Measurements from ENCODE around the gene SPINK5. TPM values are rescaled to one million over a fixed set of nuclear protein-coding genes. Genes with fewer than 3 reads are reported as not detected.

Gene SPINK5
- polyA plus RNA-seq, 1 experiment: not detected

DNA sequence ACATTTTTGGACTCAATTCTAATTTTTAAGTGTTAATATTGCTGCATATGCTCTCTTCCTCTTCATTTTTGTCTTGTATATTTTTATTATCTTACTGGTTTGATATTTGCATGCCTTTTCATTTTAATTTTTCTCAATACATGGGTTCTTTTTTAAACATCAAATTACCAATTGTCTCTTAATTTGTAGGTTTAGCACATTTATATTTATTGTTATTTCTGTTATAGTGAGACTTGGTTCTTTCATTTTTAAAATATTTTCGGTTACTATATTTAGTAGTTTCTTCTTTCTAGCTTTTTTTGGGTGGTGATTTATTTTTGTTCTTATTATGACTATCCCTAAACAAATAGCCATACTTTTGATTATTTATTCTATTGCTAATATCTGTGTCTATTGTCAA lies 19.4 kb downstream of the SPINK5 start:
- CTCF ChIA-PET: interaction anchor here (0.7 kb wide), 1 partner anchor 171 kb away, joined by 3 read pairs; no protein-coding TSS in a partner anchor
- H3K36me3 ChIP-seq (ENCODE audit: control insufficient read depth, insufficient read depth, low read length): no peaks in the 10 kb centered on the region
- POLR2A ChIA-PET: no interaction called here
- TF ChIP-seq, protein P1, sequence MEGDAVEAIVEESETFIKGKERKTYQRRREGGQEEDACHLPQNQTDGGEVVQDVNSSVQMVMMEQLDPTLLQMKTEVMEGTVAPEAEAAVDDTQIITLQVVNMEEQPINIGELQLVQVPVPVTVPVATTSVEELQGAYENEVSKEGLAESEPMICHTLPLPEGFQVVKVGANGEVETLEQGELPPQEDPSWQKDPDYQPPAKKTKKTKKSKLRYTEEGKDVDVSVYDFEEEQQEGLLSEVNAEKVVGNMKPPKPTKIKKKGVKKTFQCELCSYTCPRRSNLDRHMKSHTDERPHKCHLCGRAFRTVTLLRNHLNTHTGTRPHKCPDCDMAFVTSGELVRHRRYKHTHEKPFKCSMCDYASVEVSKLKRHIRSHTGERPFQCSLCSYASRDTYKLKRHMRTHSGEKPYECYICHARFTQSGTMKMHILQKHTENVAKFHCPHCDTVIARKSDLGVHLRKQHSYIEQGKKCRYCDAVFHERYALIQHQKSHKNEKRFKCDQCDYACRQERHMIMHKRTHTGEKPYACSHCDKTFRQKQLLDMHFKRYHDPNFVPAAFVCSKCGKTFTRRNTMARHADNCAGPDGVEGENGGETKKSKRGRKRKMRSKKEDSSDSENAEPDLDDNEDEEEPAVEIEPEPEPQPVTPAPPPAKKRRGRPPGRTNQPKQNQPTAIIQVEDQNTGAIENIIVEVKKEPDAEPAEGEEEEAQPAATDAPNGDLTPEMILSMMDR (IDR thresholded peaks at IDR 0.05; ENCODE audit: insufficient read depth, low read depth, low read length): no peak
- no peak overlapping the region for H3K4me3 ChIP-seq (ENCODE audit: low read depth, low read length)
- DNase-seq (ENCODE audit: low read depth): no peak
- H3K27me3 ChIP-seq (ENCODE audit: control insufficient read depth, insufficient read depth, low read length): no peaks in the 10 kb centered on the region

DNA sequence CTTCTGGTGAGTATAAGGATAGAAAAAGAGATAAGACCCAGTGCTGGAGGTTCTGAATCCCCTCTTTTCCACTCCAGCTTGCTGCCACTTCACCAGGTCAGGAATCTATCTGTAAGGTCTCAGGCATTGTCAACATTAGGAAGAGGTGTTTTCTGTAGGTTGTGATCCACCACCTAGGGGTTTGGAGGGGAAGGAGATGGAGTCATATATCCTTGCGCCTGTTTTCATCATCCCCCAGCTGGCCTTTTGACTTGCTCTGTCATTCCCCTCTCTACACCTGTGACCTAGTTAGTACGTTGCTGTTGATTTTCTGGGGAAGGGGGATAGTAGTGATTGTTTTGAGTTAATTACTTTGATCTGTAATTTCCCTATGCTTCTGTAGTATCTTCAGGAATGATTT lies 20.5 kb downstream of the SPINK5 start:
- ChIA-PET CTCF (no interaction called here), POLR2A (no interaction called here)
- TF ChIP-seq, protein P1 (IDR thresholded peaks at IDR 0.05; ENCODE audit: insufficient read depth, low read depth, low read length): no peak
- Histone ChIP-seq H3K27me3 (ENCODE audit: control insufficient read depth, insufficient read depth, low read length) (no peaks in the 10 kb centered on the region), H3K4me3 (ENCODE audit: low read depth, low read length) (no peak overlapping the region), H3K36me3 (ENCODE audit: control insufficient read depth, insufficient read depth, low read length) (no peaks in the 10 kb centered on the region)
- no peak for DNase-seq (ENCODE audit: low read depth)

DNA sequence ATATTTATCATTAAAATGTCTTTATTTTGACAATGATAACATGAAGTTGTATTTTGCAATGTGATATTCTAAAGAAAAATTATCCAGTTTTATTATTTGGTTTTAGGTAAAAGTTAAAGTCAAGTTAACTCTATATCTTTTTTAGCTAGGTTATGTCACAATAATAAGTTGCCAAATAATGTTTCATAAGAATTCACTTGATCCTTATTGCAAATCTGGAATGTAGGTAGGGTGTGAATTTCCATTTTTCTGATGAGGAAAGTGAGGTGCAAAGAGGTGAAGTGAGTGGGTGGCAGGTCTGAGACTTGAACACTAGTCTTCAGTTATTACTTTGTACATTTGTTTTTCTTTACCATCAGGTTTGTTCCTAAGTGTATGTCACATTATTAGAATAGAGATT lies 21.5 kb downstream of the SPINK5 start:
- Histone ChIP-seq H3K27me3 (ENCODE audit: control insufficient read depth, insufficient read depth, low read length) (no peaks in the 10 kb centered on the region), H3K36me3 (ENCODE audit: control insufficient read depth, insufficient read depth, low read length) (no peaks in the 10 kb centered on the region), H3K4me3 (ENCODE audit: low read depth, low read length) (no peak overlapping the region)
- ChIA-PET POLR2A (no interaction called here), CTCF (no interaction called here)
- DNase-seq (ENCODE audit: low read depth): no peak
- TF ChIP-seq, protein P1 (IDR thresholded peaks at IDR 0.05; ENCODE audit: insufficient read depth, low read depth, low read length): no peak

DNA sequence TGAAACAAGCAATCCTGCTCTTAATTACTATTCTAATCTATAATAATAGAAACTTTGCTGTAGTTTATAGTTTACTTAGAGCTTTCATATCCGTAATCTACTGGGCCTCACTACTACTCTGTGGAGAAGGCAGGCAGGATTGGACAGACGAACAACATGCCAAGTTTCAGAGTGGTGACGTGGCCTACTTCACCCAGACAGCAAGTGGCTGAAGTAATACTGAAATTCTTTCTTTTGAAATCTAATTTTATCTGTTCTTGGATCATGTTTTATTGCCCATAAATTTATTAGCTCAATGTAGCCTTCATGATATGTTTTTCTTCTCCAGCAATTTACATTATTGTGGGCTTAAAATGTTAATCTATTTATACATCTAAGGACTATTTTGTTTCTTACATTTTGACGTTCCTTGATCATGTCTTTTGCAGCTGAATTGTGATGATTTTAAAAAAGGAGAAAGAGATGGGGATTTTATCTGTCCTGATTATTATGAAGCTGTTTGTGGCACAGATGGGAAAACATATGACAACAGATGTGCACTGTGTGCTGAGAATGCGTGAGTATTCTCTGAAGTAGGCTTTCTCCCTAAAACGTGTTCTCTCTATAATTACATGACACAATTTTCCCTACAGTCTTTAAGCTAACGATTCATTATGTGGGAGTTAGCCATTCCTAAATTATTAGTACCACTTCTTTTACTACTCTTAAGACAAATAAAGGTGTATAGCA lies 22.4 kb downstream of the SPINK5 start:
- no peak overlapping the region for H3K4me3 ChIP-seq (ENCODE audit: low read depth, low read length)
- no peak for DNase-seq (ENCODE audit: low read depth)
- ChIA-PET CTCF (no interaction called here), POLR2A (no interaction called here)
- no peaks in the 10 kb centered on the region for H3K27me3 ChIP-seq (ENCODE audit: control insufficient read depth, insufficient read depth, low read length)
- TF ChIP-seq, protein P1 (IDR thresholded peaks at IDR 0.05; ENCODE audit: insufficient read depth, low read depth, low read length): no peak
- H3K36me3 ChIP-seq (ENCODE audit: control insufficient read depth, insufficient read depth, low read length): no peaks in the 10 kb centered on the region

DNA sequence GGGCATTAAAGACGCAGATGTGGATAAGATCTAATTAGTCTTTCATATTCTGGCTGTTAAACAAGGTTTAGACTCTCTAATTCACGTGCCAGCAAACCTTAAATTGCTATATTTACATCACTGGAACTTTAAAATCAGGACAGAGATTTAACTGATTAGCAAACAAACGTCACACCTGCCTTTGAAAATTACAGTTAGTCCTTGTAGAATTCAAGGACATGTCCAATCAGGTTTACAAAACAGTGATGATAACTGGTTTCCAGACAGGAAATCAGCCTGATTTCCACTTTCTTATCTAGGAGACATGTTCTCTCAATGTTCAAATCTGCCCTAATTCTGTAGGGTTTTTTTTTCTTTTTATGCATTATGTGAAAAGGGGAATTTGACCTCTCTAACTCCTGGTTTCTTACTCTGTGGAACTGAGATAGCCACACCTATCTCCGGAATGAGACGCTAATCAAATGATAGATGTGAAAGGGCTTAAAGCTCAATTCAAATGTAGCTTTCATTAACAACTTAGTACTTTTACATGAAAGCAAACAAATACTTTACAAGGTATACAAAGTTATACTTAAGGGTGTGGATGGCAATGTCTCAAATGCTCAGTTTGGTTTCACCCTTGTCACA lies 26.5 kb downstream of the SPINK5 start:
- TF ChIP-seq, protein P1 (IDR thresholded peaks at IDR 0.05; ENCODE audit: insufficient read depth, low read depth, low read length): no peak
- Histone ChIP-seq H3K4me3 (ENCODE audit: low read depth, low read length) (no peak overlapping the region), H3K27me3 (ENCODE audit: control insufficient read depth, insufficient read depth, low read length) (no peaks in the 10 kb centered on the region), H3K36me3 (ENCODE audit: control insufficient read depth, insufficient read depth, low read length) (no peaks in the 10 kb centered on the region)
- ChIA-PET CTCF (no interaction called here), POLR2A (no interaction called here)
- DNase-seq (ENCODE audit: low read depth): no peak
